Hematopoietic multipotent progenitor cell treated with erythropoietin and hydrocortisone succinate and interleukin-3 and kit ligand, for 4 days (in vitro differentiated cells): Measurements from ENCODE around the gene HPSE.
A peak's percentile ranks its signal among the peaks of the same experiment; 100 is the strongest.
"Not testable (repeated sequence)": the region's sequence is repeated elsewhere in the genome, so short reads cannot be mapped to it uniquely, and the experiment has no call there.

Experiments used
- DNase-seq: peaks from one replicate; pipeline ENCODE4 v3.0.0-alpha.2; 2015

The HPSE gene

DNA sequence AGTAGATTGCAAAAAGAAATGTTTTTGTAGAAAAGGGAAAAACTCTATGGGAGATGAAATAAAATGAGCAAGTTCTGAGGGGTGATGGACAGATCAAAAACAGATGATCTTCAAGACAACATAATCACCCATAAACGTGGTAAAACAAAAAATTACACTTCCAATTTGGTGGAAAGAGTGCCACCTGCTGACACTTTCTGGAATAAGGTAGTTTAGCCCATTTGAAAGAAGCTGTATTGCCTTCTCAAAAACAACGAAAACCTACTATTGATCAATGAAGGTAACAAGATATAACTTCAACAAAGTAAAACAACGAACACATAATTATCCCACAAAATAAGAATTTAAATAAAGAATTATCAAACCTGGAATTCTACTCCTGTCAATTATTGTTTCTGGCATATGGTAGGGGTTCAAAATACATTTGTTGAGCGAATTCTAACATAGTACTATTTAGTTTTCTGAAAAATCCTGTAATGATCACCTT, 52.6 kb downstream of the HPSE start:
- peak; percentile 87 for DNase-seq

DNA sequence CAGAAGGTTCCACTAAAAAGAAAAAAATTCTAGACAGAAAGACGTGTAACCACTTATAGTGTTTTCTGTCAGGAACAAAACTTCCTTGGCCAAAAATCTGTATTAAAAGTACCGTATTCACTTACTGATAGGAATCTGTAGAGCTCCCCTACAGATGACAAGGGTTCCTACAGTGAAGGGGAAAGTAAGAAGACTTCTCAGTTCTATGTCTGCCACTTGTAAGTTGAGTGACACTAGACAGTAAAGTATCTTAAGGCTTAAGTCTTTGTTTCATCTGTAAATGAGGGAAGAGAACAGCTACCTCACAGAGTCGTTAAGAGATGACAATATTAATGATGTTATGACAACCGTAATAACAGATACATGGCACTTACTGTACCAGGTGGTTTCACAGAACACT, 53.3 kb downstream of the HPSE start:
- DNase-seq: peak; percentile 58

DNA sequence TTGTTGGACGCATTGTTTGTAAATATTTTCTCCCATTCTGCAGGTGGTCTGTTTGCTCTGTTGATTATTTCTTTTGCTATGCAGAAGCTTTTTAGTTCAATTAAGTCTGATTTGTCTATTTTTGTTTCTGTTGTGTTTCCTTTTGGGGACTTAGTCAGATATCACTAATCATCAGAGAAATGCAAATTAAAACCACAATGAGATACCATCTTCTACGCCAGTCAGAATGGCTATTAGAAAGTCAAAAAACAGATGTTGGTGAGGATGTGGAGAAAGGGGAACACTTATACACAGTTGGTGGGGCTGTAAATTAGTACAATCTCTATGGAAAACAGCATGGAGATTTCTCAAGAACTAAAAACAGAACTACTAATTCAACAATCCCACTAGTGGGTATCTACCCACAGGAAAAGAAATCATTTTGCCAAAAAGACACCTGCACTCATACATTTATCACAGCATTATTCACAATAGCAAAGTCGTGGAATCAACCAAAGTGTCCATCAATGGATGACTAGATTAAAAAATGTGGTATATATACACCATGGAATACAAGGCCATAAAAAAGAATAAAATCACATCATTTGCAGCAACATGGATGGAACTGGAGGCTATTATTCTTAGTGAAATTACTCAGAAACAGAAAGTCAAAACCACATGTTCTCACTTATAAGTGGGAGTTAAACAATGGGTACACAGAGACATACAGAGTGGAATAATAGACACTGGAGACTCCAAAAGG, 58.2 kb downstream of the HPSE start:
- peak; percentile 68 for DNase-seq

DNA sequence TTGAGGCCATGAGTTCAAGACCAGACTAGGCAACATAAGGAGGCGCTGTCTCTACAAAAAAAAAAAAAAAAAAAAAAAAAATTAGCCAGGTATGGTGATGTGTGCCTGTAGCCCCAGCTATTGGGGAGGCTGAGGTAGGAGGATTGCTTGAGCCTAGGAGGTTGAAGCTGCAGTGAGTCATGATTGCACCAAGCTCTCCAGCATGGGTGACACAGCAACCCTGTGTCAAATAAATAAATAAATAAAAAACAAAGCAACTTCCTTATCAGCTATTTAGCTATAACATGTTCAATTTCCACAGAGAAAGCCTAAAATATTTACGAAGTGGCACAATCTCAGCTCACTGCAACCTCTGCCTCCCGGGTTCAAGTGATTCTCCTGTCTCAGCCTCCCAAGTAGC, 60.7 kb downstream of the HPSE start:
- DNase-seq: not testable (repeated sequence)

DNA sequence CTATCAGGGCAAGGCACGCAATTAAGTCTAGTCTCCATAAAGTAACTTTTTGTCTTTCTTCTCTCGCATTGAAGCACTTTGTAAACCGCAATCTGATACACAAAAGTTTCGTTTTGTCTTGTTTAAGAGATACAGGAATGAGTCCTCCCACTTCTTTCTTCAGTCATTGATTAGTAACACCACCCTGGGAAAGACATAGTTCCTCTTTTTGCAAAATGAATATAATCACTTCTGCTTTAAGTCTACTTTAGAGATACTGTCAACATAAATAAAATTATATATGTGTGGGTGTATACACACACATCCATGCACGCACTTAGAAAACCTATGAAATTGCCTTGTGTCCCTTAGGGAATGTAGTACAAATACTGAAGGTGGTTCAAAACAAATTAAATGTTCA, 61.7 kb downstream of the HPSE start:
- peak; percentile 51 for DNase-seq

DNA sequence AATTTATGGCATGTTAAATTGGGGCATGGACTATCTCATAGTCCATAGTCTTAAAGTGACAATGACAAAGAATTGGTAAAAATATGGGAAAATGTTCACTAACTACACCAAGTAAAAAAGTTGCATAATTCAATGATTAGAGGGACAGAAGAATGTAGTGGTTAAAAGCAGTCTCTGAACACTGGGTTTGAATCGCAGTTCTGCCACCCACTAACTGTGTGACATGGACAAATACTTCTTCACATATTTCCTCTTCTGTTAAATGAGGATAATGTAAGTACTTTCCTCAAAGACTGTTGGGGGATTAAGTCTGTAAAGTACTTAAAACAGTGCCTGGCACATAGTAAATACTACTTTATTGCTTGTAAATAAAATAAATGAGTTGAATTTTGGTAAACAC, 65.4 kb downstream of the HPSE start:
- DNase-seq: no peak

DNA sequence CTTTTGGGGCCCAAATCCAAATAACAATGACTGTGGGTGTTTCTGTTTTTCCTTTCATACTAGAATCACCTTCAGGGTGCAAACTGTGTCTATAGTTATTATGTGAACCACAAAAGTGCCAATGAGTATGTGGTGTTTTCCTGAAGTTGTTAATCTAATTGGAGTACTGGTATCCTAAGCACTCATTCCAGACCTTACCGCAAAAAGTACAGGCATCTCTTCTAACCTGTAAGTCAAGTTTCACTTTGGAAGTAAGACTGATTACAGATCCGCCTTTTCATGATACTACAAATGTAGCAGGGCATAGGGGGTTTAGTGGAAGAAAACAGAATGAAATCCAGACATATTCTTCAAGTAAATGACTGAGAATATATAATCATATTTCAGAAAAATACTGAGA, 66.2 kb downstream of the HPSE start:
- DNase-seq: no peak

DNA sequence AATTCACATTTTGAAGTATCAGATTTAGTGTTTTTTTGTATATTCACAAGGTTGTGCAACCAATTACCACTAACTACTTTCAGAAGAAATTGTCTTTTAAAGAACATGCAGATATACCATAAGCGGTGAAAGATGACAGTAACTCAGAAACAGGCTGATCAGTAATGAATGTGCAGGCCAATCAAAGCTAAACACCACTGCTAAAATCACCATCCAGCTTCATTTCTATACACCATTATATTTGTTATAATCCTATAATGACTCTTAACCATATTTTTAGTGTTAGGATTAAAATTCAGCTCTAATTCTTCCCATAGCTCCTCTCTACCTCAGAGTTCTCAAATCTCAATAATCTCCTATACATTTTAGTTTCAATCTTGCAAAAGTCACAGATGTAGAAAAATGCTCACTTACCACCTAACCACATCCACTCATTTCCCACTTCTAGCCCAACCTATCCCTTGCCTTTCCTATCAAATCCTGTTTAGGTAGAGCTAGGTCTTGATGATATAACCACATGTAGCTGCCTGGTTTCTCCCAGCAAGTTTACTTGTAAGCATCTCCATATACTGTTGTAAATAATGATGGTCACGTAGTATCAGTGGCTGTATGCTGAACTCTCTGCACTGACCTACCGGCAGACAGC, 66.7 kb downstream of the HPSE start:
- DNase-seq: no peak

DNA sequence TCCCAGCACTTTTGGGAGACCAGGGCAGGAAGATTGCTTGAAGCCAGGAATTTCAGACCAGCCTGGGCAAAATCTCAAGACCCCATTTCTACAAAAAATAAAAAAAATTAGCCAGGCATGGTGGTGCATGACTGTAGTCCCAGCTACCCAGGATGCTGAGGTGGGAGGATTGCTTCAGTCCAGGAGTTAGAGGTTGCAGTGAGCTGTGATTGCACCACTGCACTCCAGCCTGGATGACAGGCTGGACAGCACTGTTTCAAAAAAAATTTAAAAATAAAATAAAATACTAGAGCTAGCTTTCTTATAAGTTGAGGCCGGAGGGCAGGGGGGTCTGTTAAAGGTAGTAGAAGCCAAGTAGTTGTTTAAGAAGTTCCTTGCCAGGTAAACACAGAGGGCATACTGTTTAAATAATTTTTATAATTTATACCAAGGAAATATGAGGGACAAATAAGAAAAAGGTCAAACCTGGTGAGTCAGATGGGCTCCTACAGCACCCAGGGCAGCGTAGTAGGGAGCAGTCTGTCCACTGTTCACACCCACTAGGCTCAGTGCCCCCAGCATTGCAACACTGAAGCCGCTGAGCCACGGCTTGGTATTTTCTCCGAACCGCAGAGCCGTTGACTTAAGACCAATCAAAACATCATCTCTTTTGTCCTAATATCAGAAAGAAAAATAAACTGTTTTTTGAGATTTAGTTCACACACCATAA, 67.4 kb downstream of the HPSE start:
- DNase-seq: no peak

DNA sequence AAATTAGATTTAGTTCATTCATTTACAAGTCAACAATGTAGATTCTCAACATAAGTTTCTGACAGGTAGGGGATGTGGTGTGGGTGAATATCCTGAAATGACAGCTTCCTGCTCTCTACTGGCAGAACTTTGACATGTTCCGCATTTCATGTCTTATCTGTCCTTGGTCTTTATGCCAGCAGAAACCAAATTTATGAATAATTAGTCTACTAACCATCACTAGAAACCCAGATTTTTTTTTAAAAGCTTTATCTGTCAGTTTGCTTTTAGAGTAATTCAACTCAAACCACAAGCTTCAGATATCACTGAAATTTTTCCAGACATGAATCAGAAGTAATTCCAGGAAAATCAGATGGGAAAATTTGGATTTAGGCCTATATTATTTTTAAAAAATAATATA, 68.0 kb downstream of the HPSE start:
- DNase-seq: peak; percentile 76

DNA sequence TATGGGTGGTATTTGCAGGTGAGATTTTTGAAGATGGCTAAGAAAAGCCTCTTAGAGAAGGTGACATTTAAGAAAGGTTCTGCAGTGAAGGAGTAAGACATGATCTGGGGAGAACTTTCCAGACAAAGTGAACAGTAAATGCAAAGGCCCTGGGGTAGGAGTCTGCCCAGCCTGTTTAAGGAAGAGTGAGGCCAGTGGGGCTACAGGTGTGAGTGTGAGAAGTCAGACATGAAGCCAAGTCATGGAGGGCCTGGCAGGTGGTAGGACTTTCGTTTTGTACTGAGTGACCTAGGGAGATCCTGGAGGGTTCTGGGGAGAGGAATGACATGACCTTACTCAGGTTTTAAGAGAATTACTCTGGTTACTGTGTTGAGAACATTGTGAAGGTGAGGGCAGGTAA, 71.5 kb downstream of the HPSE start:
- no peak for DNase-seq

DNA sequence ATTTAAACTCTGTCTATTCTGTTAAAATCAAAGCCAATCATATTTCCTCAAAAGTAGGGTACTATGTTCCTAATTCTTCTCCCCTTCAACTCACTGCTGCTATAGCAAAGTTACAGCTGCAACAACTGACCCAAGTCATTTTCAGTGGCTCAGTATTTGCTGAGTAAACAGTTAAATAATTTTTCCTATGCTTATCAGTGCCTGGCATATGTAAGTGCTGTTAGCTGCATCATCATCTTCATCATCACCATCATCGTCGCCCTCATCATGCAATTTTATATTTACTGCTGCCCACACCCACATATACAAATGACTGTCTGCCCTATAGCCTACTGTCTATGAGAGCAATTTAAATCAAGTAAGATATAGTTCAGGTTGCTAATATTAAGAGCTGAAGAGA, 72.0 kb downstream of the HPSE start:
- peak; percentile 31 for DNase-seq

DNA sequence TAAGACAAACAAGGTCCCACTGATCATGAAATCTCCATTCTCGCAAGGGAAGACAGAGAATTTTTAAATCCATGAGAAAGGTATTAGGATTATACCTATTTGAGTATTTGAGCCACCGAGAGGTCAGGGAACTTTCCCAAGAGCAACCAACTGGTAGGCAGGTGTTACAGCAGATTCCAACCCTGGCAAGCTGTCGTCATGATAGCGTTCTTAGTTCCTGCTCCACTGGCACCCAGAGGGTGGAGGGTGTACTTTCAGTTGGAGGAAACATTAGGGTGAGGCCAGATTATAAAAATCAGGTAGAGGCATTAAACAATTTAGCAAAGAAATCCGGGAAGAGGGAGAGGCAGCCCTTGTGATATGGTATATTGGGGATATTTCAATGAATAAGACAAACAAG, 73.3 kb downstream of the HPSE start:
- DNase-seq: no peak

DNA sequence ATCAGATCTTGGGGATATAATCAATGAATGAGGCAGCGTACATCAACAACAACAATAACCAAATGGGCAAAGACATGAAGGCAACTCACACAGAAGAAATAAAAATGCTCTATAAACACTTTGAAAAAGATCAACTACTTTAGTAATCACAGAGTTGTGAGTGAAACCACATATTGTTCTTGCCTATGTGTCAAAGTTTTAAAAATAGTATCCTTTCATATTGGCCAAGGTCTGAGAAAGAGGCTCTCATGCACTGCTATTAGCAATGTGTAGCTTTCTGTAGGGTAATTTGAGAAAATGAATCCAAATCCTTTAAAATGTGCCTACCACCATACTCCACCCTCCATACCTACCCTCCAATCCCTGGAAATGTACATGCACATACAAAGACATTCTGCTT, 75.1 kb downstream of the HPSE start:
- no peak for DNase-seq

DNA sequence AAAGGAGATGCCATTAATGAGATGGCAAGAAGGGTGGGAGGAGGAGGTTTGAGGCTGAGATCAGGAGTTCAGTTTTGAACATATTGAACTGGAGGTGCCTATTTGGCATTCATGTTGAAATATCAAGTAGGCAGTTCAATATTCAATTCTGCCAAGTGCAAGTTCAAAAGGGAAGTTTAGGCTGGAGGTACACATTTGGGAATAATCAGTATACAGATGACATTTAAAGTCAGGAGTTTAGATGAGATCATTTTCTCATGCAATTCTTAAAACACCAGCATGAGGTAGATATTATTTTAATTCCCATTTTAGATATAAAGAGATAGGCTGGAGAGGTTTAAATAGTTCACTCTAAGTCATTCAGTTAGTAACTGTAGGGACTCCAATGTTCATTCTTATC, 76.2 kb downstream of the HPSE start:
- DNase-seq: no peak

DNA sequence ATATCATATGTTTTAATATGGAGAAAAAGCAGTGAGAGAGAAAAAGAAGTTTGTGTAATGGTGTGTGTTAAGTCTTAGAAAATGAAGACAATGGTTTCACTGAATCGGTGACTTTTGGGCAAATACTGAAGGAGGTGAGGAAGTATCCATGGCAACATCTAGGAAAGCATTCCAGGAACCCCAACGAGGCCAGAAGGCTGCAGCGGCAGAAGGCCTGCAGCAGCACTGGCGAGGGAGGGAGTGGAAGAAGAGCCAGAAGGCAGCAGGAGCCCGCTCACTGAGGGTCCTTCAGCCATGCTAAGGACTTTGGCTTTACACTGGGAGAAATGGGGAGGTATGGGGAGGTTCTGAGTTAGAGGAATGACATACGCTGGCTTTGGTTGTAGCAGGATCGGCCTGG, 76.8 kb downstream of the HPSE start:
- DNase-seq: no peak

DNA sequence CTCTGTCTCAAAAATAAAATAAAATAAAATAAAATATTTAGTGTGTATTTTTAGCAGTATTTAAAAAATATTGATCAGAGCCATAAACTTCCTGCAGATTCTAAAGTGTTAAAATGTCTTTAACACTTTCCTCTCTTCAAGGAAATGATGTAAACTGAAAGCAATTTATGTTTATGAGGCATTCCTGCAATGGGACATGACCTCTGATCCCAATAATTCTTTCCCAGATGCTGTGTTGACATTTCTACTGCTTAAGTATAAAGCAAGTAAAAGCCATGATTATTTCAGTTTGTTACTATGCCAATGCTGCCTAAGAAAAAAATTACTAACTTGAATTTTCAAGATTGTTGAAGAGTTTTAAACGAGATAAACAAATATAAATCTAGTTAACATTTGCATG, 79.1 kb downstream of the HPSE start:
- no peak for DNase-seq

DNA sequence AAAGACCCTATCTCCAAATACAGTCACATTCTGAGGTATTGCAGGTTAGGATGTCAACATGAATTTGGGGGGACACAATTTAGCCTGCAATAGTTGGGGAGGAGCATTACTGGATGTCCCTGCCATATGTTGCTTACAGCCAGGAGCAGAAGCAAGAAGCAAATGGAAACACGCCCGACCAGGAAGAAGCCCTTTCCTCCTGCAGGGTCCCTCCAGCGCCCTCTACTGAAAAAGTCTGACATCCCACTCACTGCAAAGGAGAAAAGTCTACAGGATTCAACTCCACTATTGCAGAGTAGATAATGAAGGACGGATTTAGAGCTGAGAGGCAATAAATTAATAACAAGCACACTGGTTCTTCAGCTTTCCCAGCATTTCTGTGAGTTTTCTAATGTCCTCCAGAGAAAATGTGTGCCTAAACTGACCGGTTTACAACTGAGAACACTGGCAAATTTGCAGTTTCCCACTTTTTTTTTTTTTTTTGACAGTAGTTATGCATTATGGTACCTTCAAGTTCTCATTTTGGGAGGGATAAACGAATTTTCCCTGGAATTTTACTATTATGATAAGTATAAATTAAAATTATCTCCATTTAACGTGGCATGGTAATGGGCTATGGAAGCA, 81.8 kb downstream of the HPSE start:
- peak; percentile 93 for DNase-seq

DNA sequence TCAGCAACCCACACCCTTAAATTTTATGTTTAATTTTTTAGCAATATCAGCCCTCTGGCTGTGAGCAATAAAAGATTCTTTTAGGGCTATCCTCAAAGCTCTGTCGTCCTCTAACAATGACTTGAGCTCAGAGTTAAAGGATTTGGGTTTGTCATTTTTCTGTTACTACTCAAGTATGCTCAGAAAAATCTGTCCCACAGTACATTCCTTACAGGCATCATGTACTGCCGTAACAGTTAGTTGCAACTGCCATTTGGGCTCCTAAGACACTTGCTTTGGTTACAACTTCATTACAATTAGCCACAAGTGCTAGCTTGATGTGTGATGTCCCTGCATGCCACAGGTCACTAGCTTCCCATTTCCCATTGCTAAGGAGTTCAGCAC, 83.2 kb downstream of the HPSE start:
- no peak for DNase-seq

DNA sequence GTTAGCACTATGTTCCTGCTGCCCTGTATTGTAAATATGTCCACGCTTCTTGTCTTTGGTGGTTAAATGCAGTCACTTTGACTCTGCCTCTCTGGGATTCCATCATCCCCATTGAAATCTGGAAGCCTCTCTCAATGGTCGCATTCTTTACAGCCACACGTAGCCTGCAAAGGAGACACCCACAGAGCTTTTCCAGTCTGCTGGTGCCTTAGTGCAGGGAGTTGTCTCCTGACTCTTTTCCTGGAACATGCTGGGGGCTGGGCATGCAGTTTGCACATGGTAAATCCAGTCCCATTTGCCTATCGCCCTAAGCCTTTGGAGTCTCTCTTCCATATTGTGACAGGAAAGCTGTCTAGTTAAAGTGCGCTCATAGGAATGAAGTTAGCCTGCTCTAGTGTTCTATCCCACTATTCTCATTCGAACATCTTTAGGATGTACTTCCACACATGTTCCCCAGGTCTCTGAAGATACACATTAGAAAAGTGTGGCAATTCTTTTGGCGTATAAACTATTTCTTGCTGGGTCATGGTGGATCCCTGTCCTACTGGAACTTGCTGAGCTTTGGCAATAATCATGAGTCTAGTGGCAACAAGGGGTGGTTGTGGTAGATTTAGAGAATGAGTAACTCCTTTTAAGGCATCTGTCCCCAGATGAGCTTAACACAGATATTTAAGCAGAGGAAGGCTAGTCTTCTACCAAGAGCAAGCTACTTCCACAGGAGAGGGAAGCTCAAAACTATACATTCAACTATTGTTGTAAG, 83.8 kb downstream of the HPSE start:
- DNase-seq: peak; percentile 22

DNA sequence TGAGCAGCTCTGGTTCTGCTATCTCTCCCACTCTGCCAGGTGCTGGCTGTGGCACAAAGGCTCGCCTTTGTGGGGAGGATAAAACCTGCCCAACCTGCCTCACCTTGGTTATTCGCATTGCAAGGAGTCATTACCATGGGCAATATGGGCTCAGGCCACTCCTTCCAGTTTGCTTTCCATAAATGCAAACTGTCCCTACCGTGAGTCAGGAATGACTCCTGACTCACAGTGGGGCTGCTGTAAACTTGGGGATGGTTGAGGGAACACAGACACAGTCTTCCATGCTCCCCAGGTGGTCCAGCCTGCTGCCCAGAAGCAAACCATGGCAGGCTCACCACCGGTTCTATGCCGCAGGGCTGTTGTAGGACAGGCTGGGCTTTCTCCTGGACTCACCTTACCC, 86.2 kb downstream of the HPSE start:
- no peak for DNase-seq

DNA sequence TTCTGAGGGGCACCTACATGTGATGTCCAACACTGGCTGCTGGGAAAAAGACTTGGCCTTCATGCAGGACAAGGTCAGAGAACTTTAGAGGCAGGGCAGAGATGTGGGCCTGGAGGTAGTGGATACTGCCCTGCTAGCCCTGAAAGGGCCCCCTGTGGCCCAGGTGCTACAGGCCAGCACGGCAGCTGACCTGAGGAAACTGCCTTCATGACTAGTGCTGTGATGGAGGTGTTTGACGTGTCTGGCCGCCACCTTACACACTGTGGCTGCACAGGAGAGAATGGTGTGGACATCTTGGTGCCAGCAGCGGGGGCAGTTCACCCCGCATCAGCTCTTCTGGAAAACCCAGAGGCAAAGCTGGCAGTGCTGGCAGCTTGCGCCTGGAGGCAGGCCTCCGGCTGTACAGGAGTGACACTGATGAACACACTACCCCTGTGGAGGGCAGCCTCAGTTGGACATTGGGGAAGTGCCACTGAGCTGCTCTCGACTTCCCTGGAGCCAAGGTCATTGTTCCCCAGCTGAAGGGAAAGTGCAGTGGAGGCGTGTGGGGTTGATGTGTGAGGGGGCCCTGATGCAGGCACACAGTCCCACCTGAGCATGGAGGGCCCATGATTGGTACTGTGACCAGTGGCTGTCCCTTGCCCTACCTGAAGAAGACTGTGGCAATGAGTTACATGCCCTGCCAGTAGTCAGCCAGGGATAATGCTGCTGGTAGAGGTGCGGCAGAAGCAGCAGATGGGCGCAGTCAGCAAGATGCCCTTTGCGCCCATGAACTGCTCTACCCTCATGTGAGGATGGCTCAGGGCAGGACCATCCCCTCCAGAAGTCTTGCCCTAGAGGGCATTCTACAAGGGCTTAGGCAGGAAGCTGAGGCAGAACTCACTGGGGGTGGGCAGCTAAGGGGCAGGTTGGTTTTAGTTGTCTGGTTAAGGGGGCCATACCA, 87.0 kb downstream of the HPSE start:
- DNase-seq: no peak
